Ascending aorta (tissue), 2 donors: Measurements from ENCODE around the gene STK39. TPM values are rescaled to one million over a fixed set of nuclear protein-coding genes. Genes with fewer than 3 reads are reported as not detected.

Source experiments
- DNase-seq, 2 donors: peaks; one replicate each; pipeline ENCODE4 v3.0.0-alpha.2; 2019; ENCODE audit warnings: low spot score in 2 of 2
- H3K27ac ChIP-seq, 2 donors: fragments of 200-600 bp; sonication (generic); one replicate each; pipeline ENCODE4 v1.5.1; 2016 to 2017; ENCODE audit warnings: mild to moderate bottlenecking in 1 of 2
- H3K27me3 ChIP-seq: fragments of 200-600 bp; sonication (generic); one replicate; pipeline ENCODE4 v1.5.1; 2017
- H3K36me3 ChIP-seq, 2 donors: fragments of 200-600 bp; sonication (generic); one replicate each; pipeline ENCODE4 v1.5.1; 2016
- H3K4me1 ChIP-seq, 2 donors: fragments of 200-600 bp; sonication (generic); one replicate each; pipeline ENCODE4 v1.5.1; 2016 to 2017; ENCODE audit warnings: mild to moderate bottlenecking in 1 of 2
- H3K4me3 ChIP-seq, 2 donors: fragments of 200-600 bp; sonication (generic); one replicate each; pipeline ENCODE4 v1.5.1; 2016 to 2017; ENCODE audit warnings: mild to moderate bottlenecking in 1 of 2
- H3K9me3 ChIP-seq, 2 donors: fragments of 200-600 bp; sonication (generic); one replicate each; pipeline ENCODE4 v1.5.1; 2016
- intact Hi-C: fragments of 100-400 bp; cut with DNase I; formaldehyde crosslinking; loops from one replicate; pipeline ENCODE4 v1.15.1; 2023
- total RNA-seq: library from RNA; depleted of rRNA; stranded (reverse); fragments of >200 nt; gene quantifications from one replicate; pipeline ENCODE4 v1.1.0, GENCODE V29; 2016
- TF ChIP-seq, protein P1 (sequence below), 3 experiments: fragments of 200-600 bp in 2 of 3; fragments of 450-650 bp in 1 of 3; sonication (generic) in 2 of 3; IDR thresholded peaks; one replicate each; pipeline ENCODE4 v1.5.1; 2016 to 2019; ENCODE audit warnings: antibody characterized with exemption in 3 of 3, mild to moderate bottlenecking in 1 of 3, moderate library complexity in 1 of 3

Gene STK39
- total RNA-seq, 1 donor from 2014 or later, result 7.5 TPM

GRCh38 chr2:167935803-167936110, 311.6 kb downstream of the STK39 start:
- no peak overlapping the region for H3K27ac ChIP-seq
- no peaks in the 10 kb centered on the region for H3K36me3 ChIP-seq
- no peaks in the 10 kb centered on the region for H3K4me1 ChIP-seq
- DNase-seq, result no peak
- TF ChIP-seq, protein P1, sequence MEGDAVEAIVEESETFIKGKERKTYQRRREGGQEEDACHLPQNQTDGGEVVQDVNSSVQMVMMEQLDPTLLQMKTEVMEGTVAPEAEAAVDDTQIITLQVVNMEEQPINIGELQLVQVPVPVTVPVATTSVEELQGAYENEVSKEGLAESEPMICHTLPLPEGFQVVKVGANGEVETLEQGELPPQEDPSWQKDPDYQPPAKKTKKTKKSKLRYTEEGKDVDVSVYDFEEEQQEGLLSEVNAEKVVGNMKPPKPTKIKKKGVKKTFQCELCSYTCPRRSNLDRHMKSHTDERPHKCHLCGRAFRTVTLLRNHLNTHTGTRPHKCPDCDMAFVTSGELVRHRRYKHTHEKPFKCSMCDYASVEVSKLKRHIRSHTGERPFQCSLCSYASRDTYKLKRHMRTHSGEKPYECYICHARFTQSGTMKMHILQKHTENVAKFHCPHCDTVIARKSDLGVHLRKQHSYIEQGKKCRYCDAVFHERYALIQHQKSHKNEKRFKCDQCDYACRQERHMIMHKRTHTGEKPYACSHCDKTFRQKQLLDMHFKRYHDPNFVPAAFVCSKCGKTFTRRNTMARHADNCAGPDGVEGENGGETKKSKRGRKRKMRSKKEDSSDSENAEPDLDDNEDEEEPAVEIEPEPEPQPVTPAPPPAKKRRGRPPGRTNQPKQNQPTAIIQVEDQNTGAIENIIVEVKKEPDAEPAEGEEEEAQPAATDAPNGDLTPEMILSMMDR (IDR thresholded peaks at IDR 0.05), result no peak
- no peaks in the 10 kb centered on the region for H3K9me3 ChIP-seq
- H3K27me3 ChIP-seq, result no peaks in the 10 kb centered on the region
- H3K4me3 ChIP-seq, result no peak overlapping the region
- intact Hi-C loops, result no loop called here

DNA sequence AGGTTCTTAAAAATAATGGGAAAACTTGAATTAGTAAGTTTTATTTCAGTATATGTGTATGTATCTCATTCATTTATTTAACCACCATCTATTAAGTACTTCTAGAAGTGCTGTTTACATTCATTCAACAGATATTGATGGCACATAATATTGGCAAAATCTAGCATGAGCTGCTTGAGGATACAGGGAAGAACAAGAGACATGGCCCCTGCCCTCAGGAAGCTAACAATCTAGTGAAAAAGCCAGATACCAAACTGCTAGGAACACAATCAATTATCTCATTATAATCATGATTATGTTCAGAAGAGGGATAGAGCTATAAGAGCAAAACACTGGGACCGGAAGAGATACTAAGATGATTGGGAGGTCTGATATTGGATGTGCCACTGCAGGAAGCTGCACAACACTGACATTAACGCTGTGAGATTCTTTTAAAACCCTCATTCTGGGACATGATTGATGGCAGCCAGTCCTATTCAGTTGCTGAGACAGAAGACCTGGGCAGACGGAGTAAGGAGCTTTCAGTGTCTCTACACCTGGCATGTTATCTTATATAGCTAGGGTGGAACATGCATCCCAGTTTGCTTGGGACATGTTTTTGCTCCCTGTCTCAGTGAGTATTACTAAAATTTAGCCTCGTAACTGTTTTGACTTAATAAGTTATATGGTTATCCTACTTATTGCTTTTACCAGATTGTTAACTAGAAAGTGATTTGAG, 314.1 kb downstream of the STK39 start:
- Histone ChIP-seq H3K36me3 (no peaks in the 10 kb centered on the region), H3K9me3 (no peaks in the 10 kb centered on the region), H3K4me1 (no peaks in the 10 kb centered on the region), H3K27ac (no peak overlapping the region), H3K27me3 (no peaks in the 10 kb centered on the region), H3K4me3 (no peak overlapping the region)
- intact Hi-C loops, result no loop called here
- TF ChIP-seq, protein P1 (IDR thresholded peaks at IDR 0.05), result no peak
- DNase-seq, result no peak

- no peaks in the 10 kb centered on the region for H3K27me3 ChIP-seq
- H3K4me3 ChIP-seq, result no peak overlapping the region
- no peaks in the 10 kb centered on the region for H3K4me1 ChIP-seq
- DNase-seq, result no peak
- TF ChIP-seq, protein P1 (IDR thresholded peaks at IDR 0.05), result no peak
- no peaks in the 10 kb centered on the region for H3K9me3 ChIP-seq
- intact Hi-C loops, result no loop called here
- H3K27ac ChIP-seq, result no peak overlapping the region
- H3K36me3 ChIP-seq, result no peaks in the 10 kb centered on the region
Observed at GRCh38 chr2:167932123-167932693, 315.2 kb downstream of the STK39 start.

- Histone ChIP-seq H3K27ac (no peak overlapping the region), H3K4me1 (no peaks in the 10 kb centered on the region), H3K4me3 (no peak overlapping the region), H3K36me3 (no peaks in the 10 kb centered on the region), H3K9me3 (no peaks in the 10 kb centered on the region), H3K27me3 (no peaks in the 10 kb centered on the region)
- intact Hi-C loops, result no loop called here
- TF ChIP-seq, protein P1 (IDR thresholded peaks at IDR 0.05), result no peak
- no peak for DNase-seq
Observed at GRCh38 chr2:167929484-167929883, 317.9 kb downstream of the STK39 start.

DNA sequence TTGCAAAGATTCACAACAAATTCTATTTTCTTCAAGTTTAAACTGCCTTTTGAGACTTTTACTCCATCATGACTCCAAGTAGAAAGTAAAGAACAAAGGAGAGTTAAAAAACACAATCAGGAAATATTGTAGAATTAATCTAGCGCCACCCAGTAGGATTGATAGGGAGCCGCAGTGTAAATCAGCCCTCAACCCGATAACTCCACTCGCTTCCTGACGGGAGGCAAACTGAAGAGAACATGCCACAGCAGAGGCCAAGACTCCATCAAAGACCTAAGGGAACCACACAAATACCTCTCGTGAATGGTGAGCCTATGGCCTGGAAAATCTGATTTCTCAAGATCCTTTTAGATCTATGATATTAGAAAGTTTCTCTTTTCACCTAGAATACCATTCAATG, 319.0 kb downstream of the STK39 start:
- Histone ChIP-seq H3K27me3 (no peaks in the 10 kb centered on the region), H3K4me1 (no peaks in the 10 kb centered on the region), H3K4me3 (no peak overlapping the region)

More for the DNA sequence above, 319.0 kb downstream of the STK39 start:
- TF ChIP-seq, protein P1 (IDR thresholded peaks at IDR 0.05), result no peak
- intact Hi-C loops, result no loop called here
- Histone ChIP-seq H3K27ac (no peak overlapping the region), H3K9me3 (no peaks in the 10 kb centered on the region), H3K36me3 (no peaks in the 10 kb centered on the region)
- DNase-seq, result no peak
